ENCODE data around the gene FGA. TPM values are rescaled to one million over a fixed set of nuclear protein-coding genes. Genes with fewer than 3 reads are reported as not detected.

The FGA gene
- not detected in 2 replicates for total RNA-seq (2014; rRNA removed)
- Bru-seq, nascent RNA = not detected
- BruChase-seq, experiment 1, labeled RNA remaining after a 6-hour chase = not detected
- BruChase-seq, experiment 2, labeled RNA remaining after a 2-hour chase = not detected
- long read RNA-seq = 0 reads

GRCh38 chr4:154590329-154591006 lies at the start of gene FGA:
Gene FGA (minus strand): TSS chr4:154590742. CDS start chr4:154590687, 55 bp downstream.
- intact Hi-C loops (cut with micrococcal nuclease) = no loop called here
- Histone ChIP-seq H2AFZ (ENCODE audit: low read length) (no peak within 1 kb of the TSS), H3K4me1 (ENCODE audit: insufficient read depth, low read length) (peaks cover 7% of the 10 kb centered on the region), H3K4me3 (ENCODE audit: low read length) (no peak within 1 kb of the TSS), H3F3A (ENCODE audit: low read length, unreplicated experiment) (no peaks in the 10 kb centered on the region), H3K9me3 (ENCODE audit: low read length) (no peaks in the 10 kb centered on the region), H3K27ac (ENCODE audit: low read length) (no peak within 1 kb of the TSS), H3K36me3 (ENCODE audit: low read depth, low read length) (no peaks in the 10 kb centered on the region), H3K4me2 (ENCODE audit: low read length) (no peak within 1 kb of the TSS), H4K20me1 (ENCODE audit: low read length) (no peaks in the 10 kb centered on the region), H3K79me2 (ENCODE audit: low read length) (no peaks in the 10 kb centered on the region), H3K27me3 (ENCODE audit: low read length) (no peaks in the 10 kb centered on the region), H3K9me2 (replicated peaks; ENCODE audit: low read length) (no peaks in the 10 kb centered on the region), H3K9ac (ENCODE audit: low read length) (no peak within 1 kb of the TSS)
- no TSS peak for BruUV-seq (replicated peaks)
- TF ChIP-seq EZH2 (IDR thresholded peaks at IDR 0.05; ENCODE audit: low read length, unreplicated experiment) (no peak), CTCF (conservative IDR thresholded peaks at IDR 0.05; ENCODE audit: low read depth, low read length) (no peak), EZH2phosphoT487 (IDR thresholded peaks at IDR 0.05; ENCODE audit: borderline replicate concordance, low read length) (no peak)
- DNase-seq (no peak), ATAC-seq (no peak)
- ChIA-PET POLR2A (ENCODE audit: unreplicated experiment) (no interaction called here), CTCF (no interaction called here)

GRCh38 chr4:154634058-154634457 lies 43.5 kb upstream of the FGA start:
- DNase-seq = no peak
- intact Hi-C loops (cut with micrococcal nuclease) = no loop called here
- Histone ChIP-seq H3K9ac (ENCODE audit: low read length) (no peak overlapping the region), H3K9me2 (replicated peaks; ENCODE audit: low read length) (no peaks in the 10 kb centered on the region), H3K79me2 (ENCODE audit: low read length) (no peaks in the 10 kb centered on the region), H3K4me3 (ENCODE audit: low read length) (no peak overlapping the region), H3K4me2 (ENCODE audit: low read length) (no peak overlapping the region), H2AFZ (ENCODE audit: low read length) (no peak overlapping the region), H3K9me3 (ENCODE audit: low read length) (no peaks in the 10 kb centered on the region), H3K4me1 (ENCODE audit: insufficient read depth, low read length) (peaks cover 7% of the 10 kb centered on the region), H3K27me3 (ENCODE audit: low read length) (0 out of 2 replicates have a peak, but pooled peaks cover 8% of the 10 kb centered on the region), H3F3A (ENCODE audit: low read length, unreplicated experiment) (no peaks in the 10 kb centered on the region), H4K20me1 (ENCODE audit: low read length) (no peaks in the 10 kb centered on the region), H3K36me3 (ENCODE audit: low read depth, low read length) (no peaks in the 10 kb centered on the region), H3K27ac (ENCODE audit: low read length) (no peak overlapping the region)
- ATAC-seq = no peak
- TF ChIP-seq CTCF (conservative IDR thresholded peaks at IDR 0.05; ENCODE audit: low read depth, low read length) (no peak), EZH2 (IDR thresholded peaks at IDR 0.05; ENCODE audit: low read length, unreplicated experiment) (no peak), EZH2phosphoT487 (IDR thresholded peaks at IDR 0.05; ENCODE audit: borderline replicate concordance, low read length) (no peak)
- no TSS peak for BruUV-seq (replicated peaks)
- ChIA-PET POLR2A (ENCODE audit: unreplicated experiment) (no interaction called here), CTCF (no interaction called here)

- Histone ChIP-seq H3K36me3 (ENCODE audit: low read depth, low read length) (no peaks in the 10 kb centered on the region), H4K20me1 (ENCODE audit: low read length) (no peaks in the 10 kb centered on the region), H3K27me3 (ENCODE audit: low read length) (0 out of 2 replicates have a peak, but pooled peaks cover 8% of the 10 kb centered on the region), H3F3A (ENCODE audit: low read length, unreplicated experiment) (no peaks in the 10 kb centered on the region), H3K4me3 (ENCODE audit: low read length) (no peak overlapping the region), H2AFZ (ENCODE audit: low read length) (no peak overlapping the region), H3K4me1 (ENCODE audit: insufficient read depth, low read length) (no peaks in the 10 kb centered on the region), H3K9me3 (ENCODE audit: low read length) (no peaks in the 10 kb centered on the region), H3K27ac (ENCODE audit: low read length) (no peak overlapping the region), H3K9ac (ENCODE audit: low read length) (no peak overlapping the region), H3K79me2 (ENCODE audit: low read length) (no peaks in the 10 kb centered on the region), H3K4me2 (ENCODE audit: low read length) (no peak overlapping the region), H3K9me2 (replicated peaks; ENCODE audit: low read length) (no peaks in the 10 kb centered on the region)
- CTCF ChIA-PET = no interaction called here
- POLR2A ChIA-PET (ENCODE audit: unreplicated experiment) = no interaction called here
- no peak for ATAC-seq
- TF ChIP-seq EZH2phosphoT487 (IDR thresholded peaks at IDR 0.05; ENCODE audit: borderline replicate concordance, low read length) (no peak), EZH2 (IDR thresholded peaks at IDR 0.05; ENCODE audit: low read length, unreplicated experiment) (no peak), CTCF (conservative IDR thresholded peaks at IDR 0.05; ENCODE audit: low read depth, low read length) (no peak)
- intact Hi-C loops (cut with micrococcal nuclease) = no loop called here
- BruUV-seq (replicated peaks) = no TSS peak
- no peak for DNase-seq
Measured at GRCh38 chr4:154631828-154632227, 41.3 kb upstream of the FGA start.

Data from PC-3 (cell line).